IPS-15b (cell line): ENCODE results near the gene TRIM14.
"Not testable (repeated sequence)": the region's sequence is repeated elsewhere in the genome, so short reads cannot be mapped to it uniquely, and the experiment has no call there.

ENCODE experiments used
- H3K27me3 ChIP-seq: one replicate; pipeline ENCODE4 v1.6.1; 2013; ENCODE audit warnings: low read length; ENCODE audit not compliant: control insufficient read depth, insufficient read depth
- H3K36me3 ChIP-seq: one replicate; pipeline ENCODE4 v1.6.1; 2013; ENCODE audit warnings: low read length; ENCODE audit not compliant: control insufficient read depth, insufficient read depth
- H3K4me1 ChIP-seq: one replicate; pipeline ENCODE4 v1.6.1; 2013; ENCODE audit warnings: mild to moderate bottlenecking, low read length; ENCODE audit not compliant: control insufficient read depth, insufficient read depth
- H3K4me3 ChIP-seq: one replicate; pipeline ENCODE4 v1.5.1; 2013; ENCODE audit warnings: low read depth, low read length
- H3K9ac ChIP-seq: one replicate; pipeline ENCODE4 v1.6.1; 2013; ENCODE audit warnings: low read depth, mild to moderate bottlenecking, low read length
- H3K9me3 ChIP-seq: one replicate; pipeline ENCODE4 v1.6.1; 2013; ENCODE audit warnings: mild to moderate bottlenecking, low read length; ENCODE audit not compliant: control insufficient read depth, insufficient read depth

The TRIM14 gene

DNA sequence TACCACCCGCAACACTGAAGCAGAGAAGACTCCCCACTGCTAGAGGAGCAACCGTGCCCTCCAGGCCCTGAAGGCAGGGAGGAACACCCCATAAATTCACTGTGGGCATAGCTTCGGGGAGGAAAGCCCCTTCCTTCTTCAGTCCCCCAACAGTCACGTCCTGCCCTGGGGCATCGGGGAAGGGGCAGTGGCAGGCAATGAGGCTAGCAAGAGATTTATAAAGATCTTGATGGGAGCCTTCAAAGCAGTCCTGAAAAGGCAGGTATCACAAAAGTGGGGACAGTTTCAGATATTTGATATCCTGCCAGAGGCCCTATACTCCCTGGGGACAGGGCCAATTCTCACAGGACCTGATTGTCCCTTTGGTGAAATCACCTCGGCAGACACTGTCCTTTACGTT, 16.9 kb upstream of the TRIM14 start:
- Histone ChIP-seq H3K9me3 (no peaks in the 10 kb centered on the region), H3K36me3 (peaks cover 3% of the 10 kb centered on the region), H3K4me1 (no peaks in the 10 kb centered on the region), H3K27me3 (no peaks in the 10 kb centered on the region), H3K4me3 (no peak overlapping the region), H3K9ac (no peak overlapping the region)

- Histone ChIP-seq H3K9ac (no peak overlapping the region), H3K4me3 (no peak overlapping the region), H3K4me1 (no peaks in the 10 kb centered on the region), H3K9me3 (no peaks in the 10 kb centered on the region), H3K27me3 (no peaks in the 10 kb centered on the region), H3K36me3 (peaks cover 3% of the 10 kb centered on the region)
These were observed 16.5 kb upstream of the TRIM14 start for GRCh38 chr9:98135558-98135934.

GRCh38 chr9:98134702-98135557, 15.9 kb upstream of the TRIM14 start:
- no peaks in the 10 kb centered on the region for H3K27me3 ChIP-seq
- H3K4me1 ChIP-seq = no peaks in the 10 kb centered on the region
- no peak overlapping the region for H3K4me3 ChIP-seq
- H3K9me3 ChIP-seq = no peaks in the 10 kb centered on the region
- peaks cover 3% of the 10 kb centered on the region for H3K36me3 ChIP-seq
- no peak overlapping the region for H3K9ac ChIP-seq

DNA sequence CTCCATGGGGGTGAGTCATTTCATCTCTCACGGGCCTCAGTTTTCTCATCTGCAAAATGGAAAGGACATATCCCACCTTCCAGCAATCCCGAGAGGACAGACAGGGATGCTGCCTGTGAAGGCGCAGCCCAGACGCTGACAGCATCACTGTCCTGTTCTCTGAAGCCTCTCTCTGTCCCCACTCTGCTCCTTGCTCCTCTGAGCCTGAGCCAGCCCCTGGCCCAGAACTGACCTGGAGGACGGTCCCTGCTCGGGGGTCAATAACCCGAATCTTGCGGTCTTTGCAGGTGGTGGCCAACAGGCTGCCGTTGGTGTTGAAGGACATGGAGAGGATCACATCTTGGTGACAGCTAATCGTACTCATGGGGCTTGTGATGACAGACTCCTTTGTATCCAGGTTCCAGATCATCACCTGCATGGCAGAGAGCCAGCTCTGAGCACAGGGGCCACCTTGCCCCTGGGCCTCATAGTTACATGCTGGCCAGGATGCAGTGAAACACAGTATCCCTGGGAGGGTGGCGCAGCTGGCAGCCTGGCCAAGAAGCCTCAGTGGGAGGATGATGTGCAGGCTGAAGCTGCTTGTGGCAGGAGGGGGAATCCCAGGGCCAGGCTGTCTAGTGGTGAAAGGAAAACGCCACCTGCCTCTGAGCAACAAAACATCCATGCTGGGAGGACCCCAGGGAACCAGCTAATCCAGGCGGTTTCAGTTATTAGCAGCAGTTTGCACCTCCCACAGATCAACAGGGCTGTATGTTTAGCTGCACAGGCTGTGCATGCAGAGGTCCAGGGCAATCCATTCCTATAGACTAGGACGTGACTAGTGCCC, 14.0 kb upstream of the TRIM14 start:
- peaks cover 7% of the 10 kb centered on the region for H3K36me3 ChIP-seq
- no peaks in the 10 kb centered on the region for H3K27me3 ChIP-seq
- no peaks in the 10 kb centered on the region for H3K4me1 ChIP-seq
- H3K9me3 ChIP-seq = no peaks in the 10 kb centered on the region
- no peak overlapping the region for H3K4me3 ChIP-seq
- no peak overlapping the region for H3K9ac ChIP-seq

- Histone ChIP-seq H3K4me1 (no peaks in the 10 kb centered on the region), H3K9ac (no peak overlapping the region), H3K36me3 (peaks cover 7% of the 10 kb centered on the region), H3K4me3 (no peak overlapping the region), H3K27me3 (no peaks in the 10 kb centered on the region), H3K9me3 (no peaks in the 10 kb centered on the region)
These were observed 13.1 kb upstream of the TRIM14 start for GRCh38 chr9:98132158-98132557.

- H3K9me3 ChIP-seq = no peaks in the 10 kb centered on the region
- peaks cover 12% of the 10 kb centered on the region for H3K36me3 ChIP-seq
- no peak overlapping the region for H3K4me3 ChIP-seq
- H3K27me3 ChIP-seq = no peaks in the 10 kb centered on the region
- H3K4me1 ChIP-seq = no peaks in the 10 kb centered on the region
- H3K9ac ChIP-seq = no peak overlapping the region
These were observed 11.7 kb upstream of the TRIM14 start for GRCh38 chr9:98130576-98131228.

DNA sequence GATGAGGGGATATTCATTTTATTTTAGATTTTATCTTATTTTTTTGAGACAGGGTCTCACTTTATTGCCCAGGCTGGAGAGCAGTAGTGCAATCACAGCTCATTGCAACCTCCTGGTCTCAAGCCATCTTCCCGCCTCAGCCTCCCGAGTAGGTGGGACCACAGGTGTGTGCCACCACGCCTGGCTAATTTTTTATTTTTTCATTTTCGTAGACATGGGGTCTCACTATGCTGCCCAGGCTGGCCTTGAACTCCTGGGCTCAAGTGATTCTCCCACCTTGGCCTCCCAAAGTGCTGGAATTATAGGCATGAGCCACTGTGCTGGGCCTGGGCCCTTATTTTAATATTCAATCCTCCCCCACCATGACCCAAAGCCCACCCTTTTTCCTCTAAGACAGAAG, 11.0 kb upstream of the TRIM14 start:
- not testable (repeated sequence) for H3K9me3 ChIP-seq, H3K4me1 ChIP-seq

DNA sequence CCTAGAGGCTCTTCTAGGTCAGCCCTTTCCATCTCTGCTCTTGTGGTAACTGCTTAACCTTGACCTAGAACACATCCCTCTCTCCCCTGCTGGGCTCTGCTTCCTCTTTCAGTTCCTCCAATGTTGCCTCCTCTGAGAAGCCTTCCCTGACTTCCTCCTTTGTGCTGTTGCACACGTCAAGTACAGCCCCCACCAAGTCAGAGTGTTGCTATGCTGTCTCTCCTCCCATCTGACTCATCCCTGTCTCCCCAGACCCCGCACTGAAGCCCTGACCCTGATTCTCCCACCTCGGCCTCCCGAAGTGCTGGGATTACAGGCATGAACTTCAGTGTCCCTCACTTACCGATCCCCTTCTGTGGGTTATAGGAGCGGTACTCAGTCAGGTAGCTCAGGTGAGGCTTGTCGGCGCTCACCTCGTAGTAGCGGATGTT, 10.4 kb upstream of the TRIM14 start:
- Histone ChIP-seq H3K9me3 (no peaks in the 10 kb centered on the region), H3K4me1 (no peaks in the 10 kb centered on the region), H3K27me3 (no peaks in the 10 kb centered on the region), H3K36me3 (peaks cover 12% of the 10 kb centered on the region), H3K9ac (no peak overlapping the region), H3K4me3 (no peak overlapping the region)

More for the DNA sequence above, 11.0 kb upstream of the TRIM14 start:
- H3K9ac ChIP-seq, H3K27me3 ChIP-seq, H3K4me3 ChIP-seq: not testable (repeated sequence)
- peaks cover 12% of the 10 kb centered on the region for H3K36me3 ChIP-seq

DNA sequence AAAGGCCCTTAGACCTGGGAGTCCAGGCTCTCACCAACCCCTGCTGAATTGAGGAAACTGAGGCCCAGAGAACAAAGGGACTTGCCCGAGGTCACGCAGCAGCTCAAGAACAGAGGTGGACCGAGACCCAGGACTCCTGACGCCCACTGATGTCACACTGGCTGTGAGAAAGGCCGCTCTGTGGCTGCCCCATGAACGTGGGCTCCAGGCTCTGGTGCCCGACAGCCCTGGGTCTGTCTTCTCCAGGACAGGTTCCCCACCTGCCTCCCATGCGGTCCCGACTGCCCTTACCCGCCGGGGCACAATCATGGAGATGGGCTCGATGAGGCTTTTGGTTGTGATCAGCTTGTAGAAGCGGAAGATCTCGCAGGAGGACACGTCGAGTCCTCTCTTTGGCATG, 9.3 kb upstream of the TRIM14 start:
- Histone ChIP-seq H3K9ac (no peak overlapping the region), H3K4me1 (no peaks in the 10 kb centered on the region)

GRCh38 chr9:98127226-98127625, 8.2 kb upstream of the TRIM14 start:
- Histone ChIP-seq H3K4me1 (no peaks in the 10 kb centered on the region), H3K9ac (no peak overlapping the region), H3K9me3 (no peaks in the 10 kb centered on the region), H3K36me3 (peaks cover 9% of the 10 kb centered on the region), H3K4me3 (no peak overlapping the region), H3K27me3 (no peaks in the 10 kb centered on the region)

More for the DNA sequence above, 9.3 kb upstream of the TRIM14 start:
- Histone ChIP-seq H3K36me3 (peaks cover 9% of the 10 kb centered on the region), H3K9me3 (no peaks in the 10 kb centered on the region), H3K27me3 (no peaks in the 10 kb centered on the region), H3K4me3 (no peak overlapping the region)

- H3K9ac ChIP-seq = no peak overlapping the region
- H3K4me3 ChIP-seq = no peak overlapping the region
- peaks cover 9% of the 10 kb centered on the region for H3K36me3 ChIP-seq
- H3K27me3 ChIP-seq = no peaks in the 10 kb centered on the region
- H3K4me1 ChIP-seq = no peaks in the 10 kb centered on the region
- no peaks in the 10 kb centered on the region for H3K9me3 ChIP-seq
These were observed 5.8 kb upstream of the TRIM14 start for GRCh38 chr9:98124637-98125426.
